Measurements from ENCODE around the gene ADAM15.

GRCh38 chr1:155011004-155011416 is 40.1 kb upstream of the ADAM15 start:
- TF ChIP-seq FOXM1 (IDR thresholded peaks at IDR 0.05; ENCODE audit: borderline replicate concordance) (no peak), TARDBP (IDR thresholded peaks at IDR 0.05) (no peak), BHLHE40 (IDR thresholded peaks at IDR 0.05; ENCODE audit: borderline replicate concordance) (no peak), ELF4 (IDR thresholded peaks at IDR 0.05) (no peak), SUZ12 (IDR thresholded peaks at IDR 0.05) (no peak), SP1 (IDR thresholded peaks at IDR 0.05) (no peak), CTBP1 (IDR thresholded peaks at IDR 0.05; ENCODE audit: borderline replicate concordance) (no peak), FOXK2 (IDR thresholded peaks at IDR 0.05) (no peak), ZNF384 (IDR thresholded peaks at IDR 0.05) (no peak), FOXA1 (IDR thresholded peaks at IDR 0.05) (no peak)
- TF ChIP-seq, protein P1, sequence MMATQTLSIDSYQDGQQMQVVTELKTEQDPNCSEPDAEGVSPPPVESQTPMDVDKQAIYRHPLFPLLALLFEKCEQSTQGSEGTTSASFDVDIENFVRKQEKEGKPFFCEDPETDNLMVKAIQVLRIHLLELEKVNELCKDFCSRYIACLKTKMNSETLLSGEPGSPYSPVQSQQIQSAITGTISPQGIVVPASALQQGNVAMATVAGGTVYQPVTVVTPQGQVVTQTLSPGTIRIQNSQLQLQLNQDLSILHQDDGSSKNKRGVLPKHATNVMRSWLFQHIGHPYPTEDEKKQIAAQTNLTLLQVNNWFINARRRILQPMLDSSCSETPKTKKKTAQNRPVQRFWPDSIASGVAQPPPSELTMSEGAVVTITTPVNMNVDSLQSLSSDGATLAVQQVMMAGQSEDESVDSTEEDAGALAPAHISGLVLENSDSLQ (IDR thresholded peaks at IDR 0.05), result no peak

Measured in HEK293T (cell line).